Type B pancreatic cell (in vitro differentiated cells): ENCODE measurements around the gene DAB2. TPM values are rescaled to one million over a fixed set of nuclear protein-coding genes. Genes with fewer than 3 reads are reported as not detected.

ENCODE experiments used
- DNase-seq: peaks from one replicate; pipeline ENCODE4 v3.0.0; 2021; ENCODE audit warnings: mixed read lengths; ENCODE audit not compliant: unreplicated experiment; ENCODE audit errors: extremely low spot score
- H3K27ac Mint-ChIP-seq: 2 replicates; pipeline ENCODE4 v1.8.0; 2021; ENCODE audit warnings: mild to moderate bottlenecking, mixed read lengths
- H3K27me3 Mint-ChIP-seq: 2 replicates; pipeline ENCODE4 v1.8.0; 2021; ENCODE audit warnings: mixed read lengths
- H3K36me3 Mint-ChIP-seq: 2 replicates; pipeline ENCODE4 v1.8.0; 2021; ENCODE audit warnings: mixed read lengths
- H3K4me1 Mint-ChIP-seq: one replicate; pipeline ENCODE4 v1.8.0; 2021; ENCODE audit warnings: mixed read lengths; ENCODE audit not compliant: unreplicated experiment
- H3K4me3 Mint-ChIP-seq: 2 replicates; pipeline ENCODE4 v1.8.0; 2021; ENCODE audit warnings: mild to moderate bottlenecking, mixed read lengths
- H3K9me3 Mint-ChIP-seq: 2 replicates; pipeline ENCODE4 v1.8.0; 2021; ENCODE audit warnings: mixed read lengths
- CTCF ChIP-seq: fragments of 200-600 bp; sonication (generic); conservative IDR thresholded peaks from 2 replicates; pipeline ENCODE4 v1.5.0; 2021; ENCODE audit warnings: antibody characterized with exemption, mild to moderate bottlenecking
- total RNA-seq: library from RNA; stranded (reverse); gene quantifications from 2 replicates; pipeline ENCODE4 v1.2.1, GENCODE V29; 2021; ENCODE audit warnings: low replicate concordance

DAB2 gene
- total RNA-seq, 1 donor from 2014 or later, result 91.6 TPM

- Mint-ChIP-seq H3K36me3 (no peaks in the 10 kb centered on the region), H3K27me3 (no peaks in the 10 kb centered on the region), H3K9me3 (no peaks in the 10 kb centered on the region), H3K4me1 (peaks cover 7% of the 10 kb centered on the region), H3K4me3 (no peak overlapping the region), H3K27ac (no peak overlapping the region)
- DNase-seq, result no peak
- TF ChIP-seq CTCF, result no peak
These were observed 22.3 kb upstream of the DAB2 start for GRCh38 chr5:39447059-39447458.

GRCh38 chr5:39446231-39446630 lies 21.5 kb upstream of the DAB2 start:
- H3K4me1 Mint-ChIP-seq, result peaks cover 7% of the 10 kb centered on the region
- no peaks in the 10 kb centered on the region for H3K9me3 Mint-ChIP-seq
- H3K27ac Mint-ChIP-seq, result no peak overlapping the region
- no peaks in the 10 kb centered on the region for H3K36me3 Mint-ChIP-seq
- TF ChIP-seq CTCF, result no peak
- no peak for DNase-seq
- H3K27me3 Mint-ChIP-seq, result no peaks in the 10 kb centered on the region
- H3K4me3 Mint-ChIP-seq, result no peak overlapping the region

GRCh38 chr5:39443911-39444310 lies 19.1 kb upstream of the DAB2 start:
- Mint-ChIP-seq H3K4me3 (no peak overlapping the region), H3K36me3 (no peaks in the 10 kb centered on the region), H3K27ac (no peak overlapping the region), H3K4me1 (no peaks in the 10 kb centered on the region), H3K9me3 (no peaks in the 10 kb centered on the region), H3K27me3 (no peaks in the 10 kb centered on the region)
- TF ChIP-seq CTCF, result no peak
- DNase-seq, result no peak

DNA sequence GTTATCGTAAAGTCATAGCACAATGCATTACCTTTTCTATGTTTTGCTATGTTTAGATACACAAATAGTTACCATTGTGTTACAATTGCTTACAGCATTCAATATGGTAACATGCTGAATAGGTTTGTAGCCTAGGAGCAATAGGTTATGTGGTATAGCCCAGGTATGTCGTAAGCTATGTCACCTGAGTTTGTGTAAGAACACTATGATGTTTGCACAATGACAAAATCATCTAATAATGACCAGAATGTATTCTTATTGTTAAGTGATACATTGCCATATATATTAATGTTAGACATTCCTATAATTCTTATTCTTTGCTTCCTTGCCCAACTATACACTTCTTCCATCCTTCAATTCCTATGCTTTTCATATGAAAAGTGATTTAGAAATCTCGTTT lies 18.2 kb upstream of the DAB2 start:
- no peaks in the 10 kb centered on the region for H3K9me3 Mint-ChIP-seq
- H3K27me3 Mint-ChIP-seq, result no peaks in the 10 kb centered on the region
- H3K4me3 Mint-ChIP-seq, result no peak overlapping the region
- H3K4me1 Mint-ChIP-seq, result no peaks in the 10 kb centered on the region
- no peak for TF ChIP-seq CTCF
- no peaks in the 10 kb centered on the region for H3K36me3 Mint-ChIP-seq
- DNase-seq, result no peak
- no peak overlapping the region for H3K27ac Mint-ChIP-seq

DNA sequence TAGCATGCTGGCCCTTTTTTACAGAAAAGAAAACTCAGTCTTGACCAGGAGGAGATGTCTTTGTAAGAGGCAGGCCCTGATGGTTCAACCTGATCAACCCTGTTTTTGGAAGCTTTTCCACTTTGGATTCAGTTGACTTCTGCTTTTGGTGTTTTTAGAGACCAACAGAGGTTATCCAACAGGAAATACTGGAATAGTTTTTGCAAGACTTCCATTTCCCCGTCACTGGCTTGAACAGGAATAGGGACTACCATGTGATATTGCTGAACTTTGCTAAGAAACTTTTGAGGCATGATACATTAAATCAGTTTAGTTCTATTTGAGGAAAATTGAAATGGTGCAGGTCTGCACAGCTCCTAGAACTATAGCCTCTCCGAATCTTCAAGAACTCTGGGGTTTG lies 17.1 kb upstream of the DAB2 start:
- no peak for DNase-seq
- H3K9me3 Mint-ChIP-seq, result no peaks in the 10 kb centered on the region
- no peaks in the 10 kb centered on the region for H3K36me3 Mint-ChIP-seq
- no peak overlapping the region for H3K27ac Mint-ChIP-seq
- no peaks in the 10 kb centered on the region for H3K27me3 Mint-ChIP-seq
- no peak overlapping the region for H3K4me3 Mint-ChIP-seq
- TF ChIP-seq CTCF, result no peak
- H3K4me1 Mint-ChIP-seq, result peaks cover 5% of the 10 kb centered on the region

GRCh38 chr5:39440958-39441624 lies 16.3 kb upstream of the DAB2 start:
- no peak for TF ChIP-seq CTCF
- Mint-ChIP-seq H3K4me3 (no peak overlapping the region), H3K36me3 (no peaks in the 10 kb centered on the region), H3K9me3 (no peaks in the 10 kb centered on the region), H3K27ac (no peak overlapping the region), H3K27me3 (no peaks in the 10 kb centered on the region), H3K4me1 (peaks cover 5% of the 10 kb centered on the region)
- DNase-seq, result no peak
